ENCODE results near the gene AHCYL1. TPM values are rescaled to one million over a fixed set of nuclear protein-coding genes. Genes with fewer than 3 reads are reported as not detected.

Gene AHCYL1
- total RNA-seq, 1 donor from 2014 or later, result 65.5 TPM

GRCh38 chr1:109969146-109969829 lies 15.3 kb upstream of the AHCYL1 start:
- H3K36me3 Mint-ChIP-seq, result no peaks in the 10 kb centered on the region
- H3K27ac Mint-ChIP-seq, result no peak overlapping the region
- no peak overlapping the region for H3K27ac ChIP-seq
- no peak for DNase-seq (ENCODE audit: low spot score)
- H3K9me3 ChIP-seq (ENCODE audit: low read depth), result no peaks in the 10 kb centered on the region
- H2AFZ ChIP-seq (replicated peaks), result no peak overlapping the region
- no peak overlapping the region for H3K4me3 Mint-ChIP-seq
- H3K36me3 ChIP-seq, result no peaks in the 10 kb centered on the region
- no peaks in the 10 kb centered on the region for H4K20me1 ChIP-seq (ENCODE audit: low read depth)
- no peak overlapping the region for H3K4me2 ChIP-seq
- H3K9ac ChIP-seq, result no peak overlapping the region
- H3K9me3 Mint-ChIP-seq, result peaks cover 3% of the 10 kb centered on the region
- H3K27me3 Mint-ChIP-seq (ENCODE audit: insufficient read depth, low read depth), result no peaks in the 10 kb centered on the region
- H3K79me2 ChIP-seq (ENCODE audit: low read depth), result no peaks in the 10 kb centered on the region
- no peak for TF ChIP-seq EZH2 (IDR thresholded peaks at IDR 0.05)
- no peak for TF ChIP-seq EZH2phosphoT487 (IDR thresholded peaks at IDR 0.05)
- TF ChIP-seq CTCF (IDR thresholded peaks at IDR 0.05), result no peak
- H3F3A ChIP-seq (ENCODE audit: low read depth), result peaks cover 2% of the 10 kb centered on the region
- no peaks in the 10 kb centered on the region for H3K4me1 Mint-ChIP-seq
- no peak overlapping the region for H3K4me3 ChIP-seq
- H3K4me1 ChIP-seq, result peaks cover under 1% of the 10 kb centered on the region
- H3K27me3 ChIP-seq, result no peaks in the 10 kb centered on the region

GRCh38 chr1:109969907-109970306 lies 14.7 kb upstream of the AHCYL1 start:
- H3K36me3 Mint-ChIP-seq, result no peaks in the 10 kb centered on the region

GRCh38 chr1:109971559-109971958 lies 13.0 kb upstream of the AHCYL1 start:
- Histone ChIP-seq H3K4me2 (no peak overlapping the region), H4K20me1 (ENCODE audit: low read depth) (no peaks in the 10 kb centered on the region), H3K27me3 (no peaks in the 10 kb centered on the region), H3K36me3 (no peaks in the 10 kb centered on the region), H3K9ac (no peak overlapping the region), H3K27ac (no peak overlapping the region), H3K79me2 (ENCODE audit: low read depth) (no peaks in the 10 kb centered on the region), H2AFZ (replicated peaks) (no peak overlapping the region), H3K4me3 (no peak overlapping the region), H3F3A (ENCODE audit: low read depth) (peaks cover 4% of the 10 kb centered on the region), H3K9me3 (ENCODE audit: low read depth) (no peaks in the 10 kb centered on the region), H3K4me1 (no peaks in the 10 kb centered on the region)
- Mint-ChIP-seq H3K27ac (no peak overlapping the region), H3K36me3 (no peaks in the 10 kb centered on the region), H3K27me3 (ENCODE audit: insufficient read depth, low read depth) (no peaks in the 10 kb centered on the region), H3K4me1 (no peaks in the 10 kb centered on the region), H3K4me3 (no peak overlapping the region), H3K9me3 (no peaks in the 10 kb centered on the region)
- no peak for DNase-seq (ENCODE audit: low spot score)
- TF ChIP-seq EZH2 (IDR thresholded peaks at IDR 0.05) (no peak), EZH2phosphoT487 (IDR thresholded peaks at IDR 0.05) (no peak), CTCF (IDR thresholded peaks at IDR 0.05) (no peak)

More at GRCh38 chr1:109969907-109970306, 14.7 kb upstream of the AHCYL1 start:
- Histone ChIP-seq H4K20me1 (ENCODE audit: low read depth) (no peaks in the 10 kb centered on the region), H3K4me1 (no peaks in the 10 kb centered on the region), H3K36me3 (no peaks in the 10 kb centered on the region), H2AFZ (replicated peaks) (no peak overlapping the region), H3K79me2 (ENCODE audit: low read depth) (no peaks in the 10 kb centered on the region), H3K27ac (no peak overlapping the region), H3K27me3 (no peaks in the 10 kb centered on the region), H3K9ac (no peak overlapping the region), H3K4me2 (no peak overlapping the region), H3F3A (ENCODE audit: low read depth) (peaks cover 4% of the 10 kb centered on the region), H3K4me3 (no peak overlapping the region), H3K9me3 (ENCODE audit: low read depth) (no peaks in the 10 kb centered on the region)
- no peak for DNase-seq (ENCODE audit: low spot score)
- H3K4me1 Mint-ChIP-seq, result no peaks in the 10 kb centered on the region
- H3K27ac Mint-ChIP-seq, result no peak overlapping the region
- H3K4me3 Mint-ChIP-seq, result no peak overlapping the region
- peaks cover 3% of the 10 kb centered on the region for H3K9me3 Mint-ChIP-seq
- H3K27me3 Mint-ChIP-seq (ENCODE audit: insufficient read depth, low read depth), result no peaks in the 10 kb centered on the region
- TF ChIP-seq EZH2 (IDR thresholded peaks at IDR 0.05), result no peak

GRCh38 chr1:109974191-109974590 lies 10.4 kb upstream of the AHCYL1 start:
- Histone ChIP-seq H3K4me2 (no peak overlapping the region), H3K9ac (no peak overlapping the region), H3F3A (ENCODE audit: low read depth) (peaks cover 4% of the 10 kb centered on the region), H2AFZ (replicated peaks) (no peak overlapping the region), H3K9me3 (ENCODE audit: low read depth) (no peaks in the 10 kb centered on the region), H3K27ac (no peak overlapping the region), H4K20me1 (ENCODE audit: low read depth) (no peaks in the 10 kb centered on the region), H3K4me3 (no peak overlapping the region), H3K79me2 (ENCODE audit: low read depth) (no peaks in the 10 kb centered on the region), H3K27me3 (no peaks in the 10 kb centered on the region), H3K36me3 (no peaks in the 10 kb centered on the region), H3K4me1 (no peaks in the 10 kb centered on the region)
- Mint-ChIP-seq H3K27ac (no peak overlapping the region), H3K9me3 (no peaks in the 10 kb centered on the region), H3K4me1 (no peaks in the 10 kb centered on the region), H3K36me3 (no peaks in the 10 kb centered on the region), H3K4me3 (no peak overlapping the region), H3K27me3 (ENCODE audit: insufficient read depth, low read depth) (no peaks in the 10 kb centered on the region)
- no peak for DNase-seq (ENCODE audit: low spot score)
- TF ChIP-seq CTCF (IDR thresholded peaks at IDR 0.05), result no peak
- TF ChIP-seq EZH2 (IDR thresholded peaks at IDR 0.05), result no peak
- no peak for TF ChIP-seq EZH2phosphoT487 (IDR thresholded peaks at IDR 0.05)

Data from neural progenitor cell (in vitro differentiated cells).